DOHH2 (cell line): ENCODE results near the gene ESPL1.

ENCODE experiments used
- H3F3A ChIP-seq: fragments of 200-600 bp; sonication (generic), shearing (Covaris generic); 2 replicates; pipeline ENCODE4 v1.6.0; 2016; ENCODE audit warnings: antibody characterized with exemption, mild to moderate bottlenecking; ENCODE audit not compliant: control insufficient read depth, insufficient read depth
- H3K27ac ChIP-seq: fragments of 200-600 bp; sonication (generic); 2 replicates; pipeline ENCODE4 v1.5.1; 2014; ENCODE audit warnings: low read depth, mild to moderate bottlenecking, low read length, moderate library complexity
- H3K27me3 ChIP-seq: fragments of 200-600 bp; sonication (generic); 2 replicates; pipeline ENCODE4 v1.6.1; 2014; ENCODE audit warnings: mild to moderate bottlenecking, low read length, mixed read lengths; ENCODE audit not compliant: control insufficient read depth
- H3K36me3 ChIP-seq: fragments of 200-600 bp; sonication (generic); 2 replicates; pipeline ENCODE4 v1.6.1; 2014; ENCODE audit warnings: mild to moderate bottlenecking, low read length, moderate library complexity, mixed read lengths; ENCODE audit not compliant: control insufficient read depth
- H3K4me1 ChIP-seq: fragments of 200-600 bp; sonication (generic); 2 replicates; pipeline ENCODE4 v1.6.1; 2014; ENCODE audit warnings: mild to moderate bottlenecking, low read length, mixed read lengths; ENCODE audit not compliant: control insufficient read depth
- H3K4me2 ChIP-seq: fragments of 200-600 bp; sonication (generic); 2 replicates; pipeline ENCODE4 v1.6.0; 2014; ENCODE audit warnings: mild to moderate bottlenecking, low read length, moderate library complexity
- H3K4me3 ChIP-seq: fragments of 200-600 bp; sonication (generic); 2 replicates; pipeline ENCODE4 v1.5.1; 2014; ENCODE audit warnings: mild to moderate bottlenecking, low read length, mixed read lengths
- H3K79me2 ChIP-seq: fragments of 200-600 bp; sonication (generic); 2 replicates; pipeline ENCODE4 v1.6.1; 2014; ENCODE audit warnings: mild to moderate bottlenecking, low read length, mixed read lengths; ENCODE audit not compliant: control insufficient read depth
- H3K9me2 ChIP-seq: fragments of 200-600 bp; sonication (generic); replicated peaks from 2 replicates; pipeline ENCODE4 v1.6.1; 2014; ENCODE audit warnings: mild to moderate bottlenecking, low read length, mixed read lengths; ENCODE audit not compliant: control insufficient read depth
- H3K9me3 ChIP-seq: fragments of 200-600 bp; sonication (generic); 2 replicates; pipeline ENCODE4 v1.6.1; 2014; ENCODE audit warnings: antibody characterized with exemption, low read length, mixed read lengths; ENCODE audit not compliant: control insufficient read depth, insufficient read depth
- H4K20me1 ChIP-seq: fragments of 200-600 bp; sonication (generic); 2 replicates; pipeline ENCODE4 v1.6.0; 2014; ENCODE audit warnings: low read depth, mild to moderate bottlenecking, antibody characterized with exemption, low read length, moderate library complexity; ENCODE audit not compliant: control insufficient read depth, insufficient read depth
- EZH2phosphoT487 ChIP-seq: fragments of 200-600 bp; sonication (generic); IDR thresholded peaks from 2 replicates; pipeline ENCODE4 v1.6.1; 2017; ENCODE audit warnings: borderline replicate concordance, mild to moderate bottlenecking, antibody characterized with exemption, low read length, moderate library complexity, mixed read lengths
- TF ChIP-seq, protein P1 (sequence below): fragments of 200-600 bp; sonication (generic); IDR thresholded peaks from one replicate; pipeline ENCODE4 v1.5.1; 2014; ENCODE audit warnings: antibody characterized with exemption, mild to moderate bottlenecking, low read depth, low read length; ENCODE audit not compliant: poor library complexity, severe bottlenecking

ESPL1 gene

DNA sequence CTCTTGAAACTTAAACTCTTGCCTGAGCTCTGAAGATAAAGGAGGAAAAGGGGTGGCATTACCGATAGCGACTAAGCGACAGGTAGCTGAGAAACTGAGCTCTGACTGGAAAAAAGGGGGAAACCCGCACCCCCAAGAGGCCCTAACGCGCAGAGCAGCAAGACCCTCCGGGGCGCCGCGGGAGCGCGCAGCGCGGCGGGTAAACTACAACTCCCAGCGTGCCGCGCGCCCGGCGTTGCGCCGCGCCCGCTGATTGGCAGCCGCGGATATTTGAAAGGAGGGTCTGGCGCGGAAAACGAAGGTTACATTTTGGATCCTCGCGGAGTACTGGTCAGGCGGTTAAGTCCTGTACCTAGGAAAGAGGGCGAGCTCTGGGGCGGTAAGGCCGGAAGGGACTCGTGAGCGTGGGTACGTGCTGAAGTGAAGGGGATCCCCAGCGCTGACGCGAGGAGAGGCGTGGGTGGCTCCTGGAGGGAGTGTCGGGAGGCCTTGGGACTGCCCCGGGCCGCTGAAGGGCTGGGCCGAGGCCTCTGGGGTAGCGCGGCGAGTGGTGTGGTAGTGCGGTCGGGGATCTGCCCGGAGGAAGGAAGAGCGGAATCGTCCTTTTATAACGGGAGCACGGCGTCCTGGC lies at the start of gene ESPL1:
TSS of gene ESPL1 (plus strand) at position 301 of the 631 bp plus-strand sequence. CDS start 468 bp downstream, outside the sequence.
- Histone ChIP-seq H4K20me1 (0 out of 2 replicates have a peak, but pooled peaks cover 8% of the 10 kb centered on the region), H3K79me2 (peaks cover 44% of the 10 kb centered on the region), H3K27ac (peak within 1 kb of the TSS; percentile 45; the same call in 1 of the 2 replicates), H3K4me2 (peak within 1 kb of the TSS; percentile 76), H3K9me3 (no peaks in the 10 kb centered on the region), H3K27me3 (no peaks in the 10 kb centered on the region), H3K9me2 (no peaks in the 10 kb centered on the region), H3K4me3 (peak within 1 kb of the TSS; percentile 87), H3F3A (no peaks in the 10 kb centered on the region), H3K4me1 (peaks cover 30% of the 10 kb centered on the region), H3K36me3 (peaks cover 43% of the 10 kb centered on the region)
- TF ChIP-seq, protein P1, sequence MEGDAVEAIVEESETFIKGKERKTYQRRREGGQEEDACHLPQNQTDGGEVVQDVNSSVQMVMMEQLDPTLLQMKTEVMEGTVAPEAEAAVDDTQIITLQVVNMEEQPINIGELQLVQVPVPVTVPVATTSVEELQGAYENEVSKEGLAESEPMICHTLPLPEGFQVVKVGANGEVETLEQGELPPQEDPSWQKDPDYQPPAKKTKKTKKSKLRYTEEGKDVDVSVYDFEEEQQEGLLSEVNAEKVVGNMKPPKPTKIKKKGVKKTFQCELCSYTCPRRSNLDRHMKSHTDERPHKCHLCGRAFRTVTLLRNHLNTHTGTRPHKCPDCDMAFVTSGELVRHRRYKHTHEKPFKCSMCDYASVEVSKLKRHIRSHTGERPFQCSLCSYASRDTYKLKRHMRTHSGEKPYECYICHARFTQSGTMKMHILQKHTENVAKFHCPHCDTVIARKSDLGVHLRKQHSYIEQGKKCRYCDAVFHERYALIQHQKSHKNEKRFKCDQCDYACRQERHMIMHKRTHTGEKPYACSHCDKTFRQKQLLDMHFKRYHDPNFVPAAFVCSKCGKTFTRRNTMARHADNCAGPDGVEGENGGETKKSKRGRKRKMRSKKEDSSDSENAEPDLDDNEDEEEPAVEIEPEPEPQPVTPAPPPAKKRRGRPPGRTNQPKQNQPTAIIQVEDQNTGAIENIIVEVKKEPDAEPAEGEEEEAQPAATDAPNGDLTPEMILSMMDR, result peak; percentile 61
- no peak for TF ChIP-seq EZH2phosphoT487

DNA sequence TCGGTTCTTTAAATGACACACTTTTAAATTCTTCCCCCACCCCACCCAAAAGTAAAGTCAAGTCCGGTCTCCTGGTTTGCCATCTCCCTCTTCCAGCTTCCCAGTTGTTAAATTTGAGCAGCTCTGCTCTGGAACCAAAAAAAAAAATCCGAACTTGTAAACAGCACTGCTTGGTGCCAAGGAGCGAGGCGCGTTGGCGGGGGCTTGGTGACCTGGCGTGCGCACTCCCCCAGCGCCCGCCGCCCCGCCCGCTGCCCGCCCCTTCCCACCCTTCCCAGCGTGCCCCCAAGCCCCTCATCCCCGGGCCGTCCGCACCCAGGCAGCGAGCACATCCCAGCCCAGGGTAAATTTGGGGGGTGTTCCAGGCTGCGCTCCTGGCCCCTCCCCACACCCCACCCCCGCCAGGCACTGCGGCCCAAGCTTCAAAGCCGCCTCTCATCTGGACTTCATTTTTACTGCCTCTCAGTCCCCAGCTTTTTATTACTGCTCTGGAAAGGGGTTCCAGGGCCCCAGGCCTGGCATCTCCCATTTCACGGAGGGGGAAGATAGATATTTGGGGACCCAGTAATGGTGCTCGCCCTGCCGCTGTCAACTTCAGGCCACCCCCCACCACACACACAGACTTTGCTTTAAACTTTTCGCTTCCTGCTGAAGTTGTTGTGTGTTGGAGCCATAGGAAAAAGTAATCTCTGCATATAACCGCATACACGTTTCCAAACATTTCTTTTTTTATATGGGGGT lies 49.4 kb upstream of the ESPL1 start:
- Histone ChIP-seq H3K4me3 (peak overlapping the region; percentile 87; the same call in 1 of the 2 replicates), H3K36me3 (no peaks in the 10 kb centered on the region), H3K4me1 (peaks cover 58% of the 10 kb centered on the region), H3K4me2 (peak overlapping the region; percentile 100; the same call in 1 of the 2 replicates), H3K9me2 (no peaks in the 10 kb centered on the region), H3K27me3 (peaks cover 9% of the 10 kb centered on the region), H3F3A (peaks cover 8% of the 10 kb centered on the region), H3K9me3 (no peaks in the 10 kb centered on the region), H4K20me1 (no peaks in the 10 kb centered on the region), H3K79me2 (no peaks in the 10 kb centered on the region), H3K27ac (no peak overlapping the region)
- TF ChIP-seq EZH2phosphoT487, result no peak

GRCh38 chr12:53219292-53219955 lies 48.7 kb upstream of the ESPL1 start:
- peaks cover 15% of the 10 kb centered on the region for H3K27me3 ChIP-seq
- peak overlapping the region; percentile 100 for H3K4me2 ChIP-seq
- no peaks in the 10 kb centered on the region for H3K9me2 ChIP-seq
- peaks cover 8% of the 10 kb centered on the region for H3F3A ChIP-seq
- H3K4me1 ChIP-seq, result peaks cover 59% of the 10 kb centered on the region
- no peaks in the 10 kb centered on the region for H3K9me3 ChIP-seq
- H4K20me1 ChIP-seq, result no peaks in the 10 kb centered on the region
- no peak overlapping the region for H3K27ac ChIP-seq
- H3K36me3 ChIP-seq, result no peaks in the 10 kb centered on the region
- TF ChIP-seq, protein P1, result no peak
- TF ChIP-seq EZH2phosphoT487, result no peak
- peak overlapping the region; percentile 87 for H3K4me3 ChIP-seq
- no peaks in the 10 kb centered on the region for H3K79me2 ChIP-seq
